ENCODE data around the gene NUPR2. TPM values are rescaled to one million over a fixed set of nuclear protein-coding genes. Genes with fewer than 3 reads are reported as not detected.

The NUPR2 gene
- total RNA-seq, 1 experiment from 2014 or later, result not detected

- WGBS (ENCODE audit: extremely low coverage, insufficient read length, low lambda C conversion rate), result no CpG with 5 or more reads among the region's 1 CpG
- Histone ChIP-seq H3K4me1 (ENCODE audit: insufficient read depth, low read length) (no peaks in the 10 kb centered on the region), H2BK15ac (ENCODE audit: low read depth, low read length) (no peak overlapping the region), H3K9ac (ENCODE audit: extremely low read depth, insufficient read length, low read length) (no peak overlapping the region), H3K79me2 (ENCODE audit: insufficient read depth, low read length) (no peaks in the 10 kb centered on the region), H4K20me1 (ENCODE audit: control insufficient read depth, insufficient read depth, insufficient read length) (no peaks in the 10 kb centered on the region), H2AFZ (ENCODE audit: low read length) (no peak overlapping the region), H4K8ac (replicated peaks; ENCODE audit: insufficient read length, low read depth, low read length) (no peak overlapping the region), H4K91ac (ENCODE audit: insufficient read length, low read depth, low read length) (no peak overlapping the region), H3K4ac (ENCODE audit: low read depth, low read length) (no peak overlapping the region), H3K27me3 (ENCODE audit: insufficient read depth, low read length) (no peaks in the 10 kb centered on the region), H3K79me1 (ENCODE audit: insufficient read depth, low read depth, low read length, poor library complexity, severe bottlenecking) (no peaks in the 10 kb centered on the region), H3K18ac (ENCODE audit: insufficient read length, low read depth, low read length) (no peak overlapping the region), H3K9me3 (ENCODE audit: control insufficient read depth, low read depth, low read length) (peaks cover 19% of the 10 kb centered on the region), H3K14ac (ENCODE audit: insufficient read depth, low read length) (no peak overlapping the region), H3T11ph (ENCODE audit: low read length) (no peak overlapping the region), H2BK5ac (ENCODE audit: insufficient read length, low read length) (no peak overlapping the region), H3K27ac (ENCODE audit: insufficient read length, low read depth, low read length) (no peak overlapping the region), H3K56ac (ENCODE audit: insufficient read length, low read depth, low read length) (no peak overlapping the region), H2BK20ac (ENCODE audit: low read depth, low read length, poor library complexity, severe bottlenecking) (no peak overlapping the region), H2BK120ac (ENCODE audit: low read depth, low read length, poor library complexity, severe bottlenecking) (no peak overlapping the region), H4K5ac (ENCODE audit: insufficient read length, low read depth, low read length) (no peak overlapping the region), H3K23ac (ENCODE audit: insufficient read length, low read depth, low read length) (no peak overlapping the region), H3K4me2 (ENCODE audit: insufficient read depth, insufficient read length, low read length) (no peak overlapping the region), H2AK5ac (ENCODE audit: insufficient read length, low read length) (no peak overlapping the region), H3K23me2 (ENCODE audit: insufficient read length, low read depth, low read length, poor library complexity, severe bottlenecking) (no peaks in the 10 kb centered on the region), H2BK12ac (ENCODE audit: insufficient read length, low read depth, low read length) (no peak overlapping the region)
- H3K27me3 Mint-ChIP-seq (ENCODE audit: low read depth), result no peaks in the 10 kb centered on the region; the same call in 1 of the 2 replicates
- no peak for DNase-seq
- H3K27ac Mint-ChIP-seq, result no peak overlapping the region
- peaks cover 3 to 6% of the 10 kb centered on the region in 2 experiments; a peak in 3 of 4 replicates for H3K4me1 Mint-ChIP-seq
- H3K9me3 Mint-ChIP-seq, result peaks cover 64 to 80% of the 10 kb centered on the region in 2 experiments
- no peak for TF ChIP-seq CTCF (conservative IDR thresholded peaks at IDR 0.05)
- peaks cover 0 to 7% (median 5%) of the 10 kb centered on the region in 3 experiments; a peak in 3 of 7 replicates for H3K36me3 Mint-ChIP-seq (ENCODE audit: insufficient read depth in 1 of 3, low read depth in 3 of 3)
- H3K4me3 Mint-ChIP-seq, result no peak overlapping the region
These were observed 5.6 kb downstream of the NUPR2 start for GRCh38 chr7:56110611-56111010.
